Ascending aorta (tissue), 2 donors: ENCODE results near the gene C19orf33. TPM values are rescaled to one million over a fixed set of nuclear protein-coding genes. Genes with fewer than 3 reads are reported as not detected.

ENCODE experiments used
- DNase-seq, 2 donors: peaks; one replicate each; pipeline ENCODE4 v3.0.0-alpha.2; 2019; ENCODE audit warnings: low spot score in 2 of 2
- H3K27ac ChIP-seq, 2 donors: fragments of 200-600 bp; sonication (generic); one replicate each; pipeline ENCODE4 v1.5.1; 2016 to 2017; ENCODE audit warnings: mild to moderate bottlenecking in 1 of 2
- H3K27me3 ChIP-seq: fragments of 200-600 bp; sonication (generic); one replicate; pipeline ENCODE4 v1.5.1; 2017
- H3K36me3 ChIP-seq, 2 donors: fragments of 200-600 bp; sonication (generic); one replicate each; pipeline ENCODE4 v1.5.1; 2016
- H3K4me1 ChIP-seq, 2 donors: fragments of 200-600 bp; sonication (generic); one replicate each; pipeline ENCODE4 v1.5.1; 2016 to 2017; ENCODE audit warnings: mild to moderate bottlenecking in 1 of 2
- H3K4me3 ChIP-seq, 2 donors: fragments of 200-600 bp; sonication (generic); one replicate each; pipeline ENCODE4 v1.5.1; 2016 to 2017; ENCODE audit warnings: mild to moderate bottlenecking in 1 of 2
- H3K9me3 ChIP-seq, 2 donors: fragments of 200-600 bp; sonication (generic); one replicate each; pipeline ENCODE4 v1.5.1; 2016
- intact Hi-C: fragments of 100-400 bp; cut with DNase I; formaldehyde crosslinking; loops from one replicate; pipeline ENCODE4 v1.15.1; 2023
- total RNA-seq: library from RNA; depleted of rRNA; stranded (reverse); fragments of >200 nt; gene quantifications from one replicate; pipeline ENCODE4 v1.1.0, GENCODE V29; 2016
- TF ChIP-seq, protein P1 (sequence below), 3 experiments: fragments of 200-600 bp in 2 of 3; fragments of 450-650 bp in 1 of 3; sonication (generic) in 2 of 3; IDR thresholded peaks; one replicate each; pipeline ENCODE4 v1.5.1; 2016 to 2019; ENCODE audit warnings: antibody characterized with exemption in 3 of 3, mild to moderate bottlenecking in 1 of 3, moderate library complexity in 1 of 3

The C19orf33 gene
- total RNA-seq, 1 donor from 2014 or later, result not detected

- Histone ChIP-seq H3K36me3 (peaks cover 66 to 90% of the 10 kb centered on the region in 2 donors), H3K4me3 (no peak overlapping the region), H3K9me3 (no peaks in the 10 kb centered on the region), H3K27me3 (no peaks in the 10 kb centered on the region), H3K4me1 (no peaks in the 10 kb centered on the region), H3K27ac (no peak overlapping the region)
- intact Hi-C loops, result no loop called here
- DNase-seq, result no peak
- TF ChIP-seq, protein P1, sequence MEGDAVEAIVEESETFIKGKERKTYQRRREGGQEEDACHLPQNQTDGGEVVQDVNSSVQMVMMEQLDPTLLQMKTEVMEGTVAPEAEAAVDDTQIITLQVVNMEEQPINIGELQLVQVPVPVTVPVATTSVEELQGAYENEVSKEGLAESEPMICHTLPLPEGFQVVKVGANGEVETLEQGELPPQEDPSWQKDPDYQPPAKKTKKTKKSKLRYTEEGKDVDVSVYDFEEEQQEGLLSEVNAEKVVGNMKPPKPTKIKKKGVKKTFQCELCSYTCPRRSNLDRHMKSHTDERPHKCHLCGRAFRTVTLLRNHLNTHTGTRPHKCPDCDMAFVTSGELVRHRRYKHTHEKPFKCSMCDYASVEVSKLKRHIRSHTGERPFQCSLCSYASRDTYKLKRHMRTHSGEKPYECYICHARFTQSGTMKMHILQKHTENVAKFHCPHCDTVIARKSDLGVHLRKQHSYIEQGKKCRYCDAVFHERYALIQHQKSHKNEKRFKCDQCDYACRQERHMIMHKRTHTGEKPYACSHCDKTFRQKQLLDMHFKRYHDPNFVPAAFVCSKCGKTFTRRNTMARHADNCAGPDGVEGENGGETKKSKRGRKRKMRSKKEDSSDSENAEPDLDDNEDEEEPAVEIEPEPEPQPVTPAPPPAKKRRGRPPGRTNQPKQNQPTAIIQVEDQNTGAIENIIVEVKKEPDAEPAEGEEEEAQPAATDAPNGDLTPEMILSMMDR (IDR thresholded peaks at IDR 0.05), result no peak
Observed at GRCh38 chr19:38289955-38290354, 14.1 kb upstream of the C19orf33 start.

DNA sequence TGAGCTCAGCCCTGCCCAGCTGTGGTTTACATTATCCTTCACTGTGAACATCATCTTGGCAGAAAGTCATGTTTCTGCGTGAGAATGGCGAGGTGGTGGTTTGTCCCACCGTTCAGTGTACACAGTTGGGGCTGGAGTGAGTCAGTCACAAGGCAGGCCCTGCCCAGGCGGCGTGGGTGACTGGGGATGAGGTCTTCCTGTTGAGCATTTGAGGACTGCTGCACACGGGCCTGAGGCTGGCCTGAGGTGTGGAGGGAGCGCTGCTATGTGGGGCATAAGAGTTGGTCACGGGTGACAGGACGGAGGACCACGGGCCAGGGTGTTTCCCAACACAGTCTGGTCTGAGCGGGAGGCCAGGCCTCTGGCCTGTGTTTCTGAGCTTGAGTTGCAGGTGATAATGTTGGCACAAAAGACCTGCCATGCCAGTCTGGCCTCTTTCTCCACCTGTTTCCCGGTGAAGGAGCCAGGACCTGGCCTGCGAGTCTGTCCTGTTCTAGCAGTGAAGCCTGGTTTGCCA, 13.4 kb upstream of the C19orf33 start:
- Histone ChIP-seq H3K9me3 (no peaks in the 10 kb centered on the region), H3K4me1 (no peaks in the 10 kb centered on the region), H3K4me3 (no peak overlapping the region), H3K27me3 (no peaks in the 10 kb centered on the region), H3K27ac (no peak overlapping the region), H3K36me3 (peaks cover 62 to 83% of the 10 kb centered on the region in 2 donors)
- no peak for DNase-seq
- intact Hi-C loops, result no loop called here
- TF ChIP-seq, protein P1 (IDR thresholded peaks at IDR 0.05), result no peak

DNA sequence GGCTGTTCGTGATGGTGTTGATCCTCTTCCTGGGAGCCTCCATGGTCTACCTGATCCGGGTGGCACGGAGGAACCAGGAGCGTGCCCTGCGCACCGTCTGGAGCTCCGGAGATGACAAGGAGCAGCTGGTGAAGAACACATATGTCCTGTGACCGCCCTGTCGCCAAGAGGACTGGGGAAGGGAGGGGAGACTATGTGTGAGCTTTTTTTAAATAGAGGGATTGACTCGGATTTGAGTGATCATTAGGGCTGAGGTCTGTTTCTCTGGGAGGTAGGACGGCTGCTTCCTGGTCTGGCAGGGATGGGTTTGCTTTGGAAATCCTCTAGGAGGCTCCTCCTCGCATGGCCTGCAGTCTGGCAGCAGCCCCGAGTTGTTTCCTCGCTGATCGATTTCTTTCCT, 12.2 kb upstream of the C19orf33 start:
- no peak overlapping the region for H3K27ac ChIP-seq
- TF ChIP-seq, protein P1 (IDR thresholded peaks at IDR 0.05), result no peak
- intact Hi-C loops, result no loop called here
- no peak for DNase-seq
- no peaks in the 10 kb centered on the region for H3K4me1 ChIP-seq
- H3K9me3 ChIP-seq, result no peaks in the 10 kb centered on the region
- H3K4me3 ChIP-seq, result no peak overlapping the region
- H3K36me3 ChIP-seq, result peaks cover 58 to 72% of the 10 kb centered on the region in 2 donors
- no peaks in the 10 kb centered on the region for H3K27me3 ChIP-seq

DNA sequence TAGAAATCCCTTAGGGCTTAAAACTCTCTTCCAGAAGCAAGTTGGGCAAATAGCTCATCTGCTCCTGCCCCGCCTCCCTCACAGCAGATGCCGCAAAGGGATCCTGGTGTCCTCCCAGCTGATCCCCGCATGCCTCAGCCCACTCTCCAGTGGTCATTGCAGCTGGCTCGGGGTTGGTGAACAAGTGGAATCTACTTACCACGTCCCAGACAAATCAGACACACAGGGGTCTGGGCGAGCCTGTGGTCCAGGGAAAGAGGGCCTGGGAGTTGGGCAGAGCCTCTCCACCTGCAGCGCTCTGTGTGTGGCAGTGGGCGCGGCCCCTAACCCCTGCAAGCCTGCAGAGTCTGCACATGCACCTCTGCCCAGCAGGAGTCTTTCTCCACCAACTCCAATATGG, 10.8 kb upstream of the C19orf33 start:
- intact Hi-C loops, result no loop called here
- TF ChIP-seq, protein P1 (IDR thresholded peaks at IDR 0.05), result no peak
- DNase-seq, result no peak
- no peaks in the 10 kb centered on the region for H3K27me3 ChIP-seq
- no peak overlapping the region for H3K4me3 ChIP-seq
- peaks cover 50 to 60% of the 10 kb centered on the region in 2 donors for H3K36me3 ChIP-seq
- peaks cover 0 to under 1% of the 10 kb centered on the region in 2 donors for H3K4me1 ChIP-seq
- H3K27ac ChIP-seq, result no peak overlapping the region
- H3K9me3 ChIP-seq, result no peaks in the 10 kb centered on the region

- intact Hi-C loops, result no loop called here
- peaks cover 42 to 52% of the 10 kb centered on the region in 2 donors for H3K36me3 ChIP-seq
- H3K27me3 ChIP-seq, result no peaks in the 10 kb centered on the region
- TF ChIP-seq, protein P1 (IDR thresholded peaks at IDR 0.05), result no peak
- DNase-seq, result no peak
- H3K27ac ChIP-seq, result no peak overlapping the region
- H3K4me3 ChIP-seq, result no peak overlapping the region
- peaks cover 0 to 7% of the 10 kb centered on the region in 2 donors for H3K4me1 ChIP-seq
- H3K9me3 ChIP-seq, result no peaks in the 10 kb centered on the region
Observed at GRCh38 chr19:38294090-38294489, 10.0 kb upstream of the C19orf33 start.
